Measurements from ENCODE around the gene SLC25A29. TPM values are rescaled to one million over a fixed set of nuclear protein-coding genes. Genes with fewer than 3 reads are reported as not detected.

SLC25A29 gene
- total and polyA plus RNA-seq, 7 donors = 3.0 to 40.4 (median 26.7) TPM

DNA sequence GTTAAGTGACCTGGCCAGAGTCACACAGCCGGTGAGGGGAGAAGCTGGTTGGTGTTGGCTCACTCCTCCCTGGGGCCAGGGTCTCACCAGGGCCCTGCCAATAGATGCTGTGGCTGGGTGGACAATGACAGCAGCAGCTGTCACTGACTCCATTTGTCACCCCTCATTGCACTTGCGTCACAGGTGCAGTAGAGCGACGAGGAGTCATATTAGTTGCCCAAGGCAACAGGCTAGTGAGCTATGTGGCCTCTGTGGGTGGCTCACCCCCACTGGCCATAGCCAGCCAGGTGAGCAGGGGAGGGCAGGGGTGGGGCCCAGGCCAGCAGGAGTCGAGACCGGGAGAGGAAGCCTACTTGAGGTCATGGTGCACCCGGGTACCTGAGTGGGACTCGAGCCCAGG lies 26.6 kb upstream of the SLC25A29 start:
- no peak for DNase-seq
- no peak overlapping the region for H3K27ac ChIP-seq
- 87 to 90% methylated on average over 8 of the region's 8 CpGs for WGBS, 2 donors
- intact Hi-C loops (cut with DNase I) = no loop called here
- peaks cover 0 to 41% (median 8%) of the 10 kb centered on the region in 4 donors for H3K36me3 ChIP-seq
- H3K27me3 ChIP-seq = no peaks in the 10 kb centered on the region
- no peaks in the 10 kb centered on the region for H3K4me1 ChIP-seq
- H3K4me3 ChIP-seq = no peak overlapping the region
- no peaks in the 10 kb centered on the region for H3K9me3 ChIP-seq
- TF ChIP-seq, protein P1, sequence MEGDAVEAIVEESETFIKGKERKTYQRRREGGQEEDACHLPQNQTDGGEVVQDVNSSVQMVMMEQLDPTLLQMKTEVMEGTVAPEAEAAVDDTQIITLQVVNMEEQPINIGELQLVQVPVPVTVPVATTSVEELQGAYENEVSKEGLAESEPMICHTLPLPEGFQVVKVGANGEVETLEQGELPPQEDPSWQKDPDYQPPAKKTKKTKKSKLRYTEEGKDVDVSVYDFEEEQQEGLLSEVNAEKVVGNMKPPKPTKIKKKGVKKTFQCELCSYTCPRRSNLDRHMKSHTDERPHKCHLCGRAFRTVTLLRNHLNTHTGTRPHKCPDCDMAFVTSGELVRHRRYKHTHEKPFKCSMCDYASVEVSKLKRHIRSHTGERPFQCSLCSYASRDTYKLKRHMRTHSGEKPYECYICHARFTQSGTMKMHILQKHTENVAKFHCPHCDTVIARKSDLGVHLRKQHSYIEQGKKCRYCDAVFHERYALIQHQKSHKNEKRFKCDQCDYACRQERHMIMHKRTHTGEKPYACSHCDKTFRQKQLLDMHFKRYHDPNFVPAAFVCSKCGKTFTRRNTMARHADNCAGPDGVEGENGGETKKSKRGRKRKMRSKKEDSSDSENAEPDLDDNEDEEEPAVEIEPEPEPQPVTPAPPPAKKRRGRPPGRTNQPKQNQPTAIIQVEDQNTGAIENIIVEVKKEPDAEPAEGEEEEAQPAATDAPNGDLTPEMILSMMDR (IDR thresholded peaks at IDR 0.05) = no peak
- TF ChIP-seq POLR2A (IDR thresholded peaks at IDR 0.05) (no peak), POLR2AphosphoS5 (IDR thresholded peaks at IDR 0.05) (no peak), EP300 (IDR thresholded peaks at IDR 0.05) (no peak)

DNA sequence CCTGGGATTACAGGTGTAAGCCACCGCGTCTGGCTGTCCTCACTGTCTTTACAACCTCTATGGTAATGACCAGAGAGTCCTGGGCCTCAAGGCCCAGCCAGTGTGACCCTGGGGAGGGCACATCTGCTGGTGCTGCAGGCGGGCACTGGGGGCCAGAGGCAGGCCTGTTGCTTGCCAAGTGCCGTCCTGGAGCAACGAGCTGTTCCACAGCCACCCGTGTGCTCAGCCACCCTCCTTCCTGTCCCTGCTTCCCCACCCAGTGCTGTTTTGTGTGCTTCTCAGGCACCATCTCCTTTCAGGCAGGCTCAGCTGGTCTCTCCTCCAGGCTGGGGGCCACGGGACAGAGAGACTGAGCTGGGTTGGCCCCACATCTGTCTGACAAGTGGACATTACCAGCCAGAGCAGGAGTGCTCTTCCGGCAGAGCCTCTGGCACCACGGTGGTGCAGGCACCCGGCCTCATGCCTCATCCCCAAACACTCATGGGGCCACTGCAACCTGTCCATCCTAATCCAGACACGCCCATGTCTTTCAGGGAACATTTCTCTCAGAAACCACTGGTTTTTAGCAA lies 25.9 kb upstream of the SLC25A29 start:
- no peak for TF ChIP-seq POLR2AphosphoS5 (IDR thresholded peaks at IDR 0.05)
- no peak for TF ChIP-seq EP300 (IDR thresholded peaks at IDR 0.05)
- TF ChIP-seq POLR2A (IDR thresholded peaks at IDR 0.05) = no peak
- TF ChIP-seq, protein P1 (IDR thresholded peaks at IDR 0.05) = no peak
- WGBS, 2 donors = 80 to 84% methylated on average over 11 of the region's 11 CpGs
- DNase-seq = no peak
- Histone ChIP-seq H3K4me3 (no peak overlapping the region), H3K4me1 (no peaks in the 10 kb centered on the region), H3K36me3 (peaks cover 0 to 34% (median 7%) of the 10 kb centered on the region in 4 donors), H3K27ac (no peak overlapping the region), H3K9me3 (no peaks in the 10 kb centered on the region), H3K27me3 (no peaks in the 10 kb centered on the region)
- intact Hi-C loops (cut with DNase I) = no loop called here

DNA sequence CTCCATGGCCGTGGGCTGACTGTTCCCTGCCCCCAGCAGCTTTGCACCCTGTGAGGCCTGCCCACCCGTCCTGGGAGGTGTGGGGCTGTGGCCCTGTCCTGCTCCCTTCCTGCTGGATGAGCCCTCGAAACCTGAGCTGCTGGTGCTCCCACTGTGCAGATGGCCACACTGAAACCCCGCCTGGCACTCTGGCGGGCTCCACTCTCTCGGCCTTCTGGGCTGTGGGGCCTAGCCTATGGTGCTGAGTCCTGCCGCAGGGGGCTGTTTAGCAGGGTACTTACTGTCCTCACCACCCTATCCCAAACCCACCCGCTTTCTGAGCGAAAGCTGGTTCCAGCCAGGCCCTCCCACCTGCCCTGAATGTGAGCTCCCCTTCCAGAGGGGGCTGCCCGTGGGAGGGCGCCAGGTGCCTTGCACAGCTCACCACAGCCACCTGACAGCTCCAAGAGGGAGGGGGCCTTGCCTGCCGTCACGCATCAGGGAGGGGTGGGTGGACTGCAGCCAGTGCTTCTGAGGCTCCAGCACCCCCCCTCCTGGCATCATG lies 24.2 kb upstream of the SLC25A29 start:
- WGBS, 2 donors = 82 to 87% methylated on average over 13 of the region's 13 CpGs
- Histone ChIP-seq H3K4me3 (no peak overlapping the region), H3K9me3 (no peaks in the 10 kb centered on the region), H3K4me1 (no peaks in the 10 kb centered on the region), H3K27me3 (no peaks in the 10 kb centered on the region), H3K27ac (no peak overlapping the region), H3K36me3 (peaks cover 0 to 23% (median 4%) of the 10 kb centered on the region in 4 donors)
- no peak for DNase-seq
- intact Hi-C loops (cut with DNase I) = no loop called here
- TF ChIP-seq POLR2AphosphoS5 (IDR thresholded peaks at IDR 0.05) (no peak), POLR2A (IDR thresholded peaks at IDR 0.05) (no peak), EP300 (IDR thresholded peaks at IDR 0.05) (no peak)
- TF ChIP-seq, protein P1 (IDR thresholded peaks at IDR 0.05) = no peak

DNA sequence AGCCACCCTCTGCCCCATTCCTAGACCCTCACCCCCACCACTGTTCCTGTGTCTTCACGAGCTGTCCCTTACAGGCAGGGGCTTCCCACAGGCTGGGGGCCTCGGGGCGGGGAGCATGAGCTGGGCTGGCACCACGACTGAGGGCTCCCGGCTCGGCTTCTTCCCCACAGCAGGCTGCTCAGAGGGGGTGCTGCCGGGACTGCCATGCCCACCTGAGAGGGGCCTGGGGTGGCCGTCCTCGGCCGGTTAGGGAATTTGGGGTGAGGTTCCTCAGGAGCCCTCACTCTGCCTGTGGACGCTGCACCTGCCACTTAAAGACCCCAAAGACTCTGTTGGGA lies 23.7 kb upstream of the SLC25A29 start:
- Histone ChIP-seq H3K4me3 (no peak overlapping the region), H3K36me3 (peaks cover 0 to 21% (median 4%) of the 10 kb centered on the region in 4 donors), H3K9me3 (no peaks in the 10 kb centered on the region), H3K27me3 (no peaks in the 10 kb centered on the region), H3K4me1 (no peaks in the 10 kb centered on the region), H3K27ac (no peak overlapping the region)
- TF ChIP-seq POLR2A (IDR thresholded peaks at IDR 0.05) = no peak
- no peak for TF ChIP-seq POLR2AphosphoS5 (IDR thresholded peaks at IDR 0.05)
- TF ChIP-seq, protein P1 (IDR thresholded peaks at IDR 0.05) = no peak
- TF ChIP-seq EP300 (IDR thresholded peaks at IDR 0.05) = no peak
- no peak for DNase-seq
- intact Hi-C loops (cut with DNase I) = no loop called here
- 87 to 89% methylated on average over 11 of the region's 11 CpGs for WGBS, 2 donors

All from sigmoid colon (tissue), 7 donors.